ENCODE measurements around the gene GYS1.

- TF ChIP-seq REST (IDR thresholded peaks at IDR 0.05; ENCODE audit: insufficient replicate concordance, low read depth) (no peak), SPI1 (IDR thresholded peaks at IDR 0.05; ENCODE audit: borderline replicate concordance, low read depth) (no peak)
- TF ChIP-seq, protein P1, sequence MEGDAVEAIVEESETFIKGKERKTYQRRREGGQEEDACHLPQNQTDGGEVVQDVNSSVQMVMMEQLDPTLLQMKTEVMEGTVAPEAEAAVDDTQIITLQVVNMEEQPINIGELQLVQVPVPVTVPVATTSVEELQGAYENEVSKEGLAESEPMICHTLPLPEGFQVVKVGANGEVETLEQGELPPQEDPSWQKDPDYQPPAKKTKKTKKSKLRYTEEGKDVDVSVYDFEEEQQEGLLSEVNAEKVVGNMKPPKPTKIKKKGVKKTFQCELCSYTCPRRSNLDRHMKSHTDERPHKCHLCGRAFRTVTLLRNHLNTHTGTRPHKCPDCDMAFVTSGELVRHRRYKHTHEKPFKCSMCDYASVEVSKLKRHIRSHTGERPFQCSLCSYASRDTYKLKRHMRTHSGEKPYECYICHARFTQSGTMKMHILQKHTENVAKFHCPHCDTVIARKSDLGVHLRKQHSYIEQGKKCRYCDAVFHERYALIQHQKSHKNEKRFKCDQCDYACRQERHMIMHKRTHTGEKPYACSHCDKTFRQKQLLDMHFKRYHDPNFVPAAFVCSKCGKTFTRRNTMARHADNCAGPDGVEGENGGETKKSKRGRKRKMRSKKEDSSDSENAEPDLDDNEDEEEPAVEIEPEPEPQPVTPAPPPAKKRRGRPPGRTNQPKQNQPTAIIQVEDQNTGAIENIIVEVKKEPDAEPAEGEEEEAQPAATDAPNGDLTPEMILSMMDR (IDR thresholded peaks at IDR 0.05; ENCODE audit: insufficient read depth, low read length), result no peak
Measured at GRCh38 chr19:48945817-48946216, 47.3 kb downstream of the GYS1 start.
